Measurements from ENCODE around the gene SECTM1.
"Not testable (repeated sequence)": the region's sequence is repeated elsewhere in the genome, so short reads cannot be mapped to it uniquely, and the experiment has no call there.

The SECTM1 gene

DNA sequence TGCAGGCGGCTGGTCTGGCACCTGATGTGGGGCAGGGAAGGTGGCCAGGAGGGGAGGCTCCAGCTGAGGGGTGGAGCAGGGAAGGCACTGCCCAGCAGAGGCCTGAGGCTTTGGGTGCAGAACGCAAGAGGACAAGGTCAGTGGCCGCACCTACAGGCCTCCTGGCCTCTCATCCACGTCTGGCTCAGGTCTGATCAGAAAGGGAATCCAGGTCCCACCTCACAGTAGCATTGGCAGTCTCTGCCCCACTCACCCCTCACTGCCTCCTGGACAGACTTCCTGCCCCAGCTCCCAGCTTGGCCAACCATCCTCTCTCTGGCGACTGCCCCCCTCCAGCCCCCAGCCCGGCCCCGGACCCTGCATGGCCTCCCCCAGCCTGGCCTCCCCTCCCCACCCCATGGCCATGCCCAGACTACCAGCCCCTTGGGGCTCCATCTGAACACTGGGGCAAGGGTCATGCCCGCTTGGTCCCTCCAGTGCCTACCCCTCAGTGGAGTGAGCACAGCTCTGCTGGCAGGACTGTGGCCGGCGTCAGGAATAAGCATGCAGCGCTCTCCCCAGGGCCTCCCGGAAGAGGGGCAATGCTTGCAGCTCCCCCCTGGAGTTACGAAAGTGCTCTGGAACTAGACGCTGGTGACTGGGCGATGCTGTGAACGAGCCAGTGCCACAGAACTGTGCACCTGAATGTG is 42.6 kb upstream of the SECTM1 start:
- DNase-seq (ENCODE audit: extremely low read depth, low read depth), result no peak
- TF ChIP-seq, protein P1, sequence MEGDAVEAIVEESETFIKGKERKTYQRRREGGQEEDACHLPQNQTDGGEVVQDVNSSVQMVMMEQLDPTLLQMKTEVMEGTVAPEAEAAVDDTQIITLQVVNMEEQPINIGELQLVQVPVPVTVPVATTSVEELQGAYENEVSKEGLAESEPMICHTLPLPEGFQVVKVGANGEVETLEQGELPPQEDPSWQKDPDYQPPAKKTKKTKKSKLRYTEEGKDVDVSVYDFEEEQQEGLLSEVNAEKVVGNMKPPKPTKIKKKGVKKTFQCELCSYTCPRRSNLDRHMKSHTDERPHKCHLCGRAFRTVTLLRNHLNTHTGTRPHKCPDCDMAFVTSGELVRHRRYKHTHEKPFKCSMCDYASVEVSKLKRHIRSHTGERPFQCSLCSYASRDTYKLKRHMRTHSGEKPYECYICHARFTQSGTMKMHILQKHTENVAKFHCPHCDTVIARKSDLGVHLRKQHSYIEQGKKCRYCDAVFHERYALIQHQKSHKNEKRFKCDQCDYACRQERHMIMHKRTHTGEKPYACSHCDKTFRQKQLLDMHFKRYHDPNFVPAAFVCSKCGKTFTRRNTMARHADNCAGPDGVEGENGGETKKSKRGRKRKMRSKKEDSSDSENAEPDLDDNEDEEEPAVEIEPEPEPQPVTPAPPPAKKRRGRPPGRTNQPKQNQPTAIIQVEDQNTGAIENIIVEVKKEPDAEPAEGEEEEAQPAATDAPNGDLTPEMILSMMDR (IDR thresholded peaks at IDR 0.05; ENCODE audit: low read depth, low read length), result no peak

GRCh38 chr17:82375359-82376041 is 41.9 kb upstream of the SECTM1 start:
- DNase-seq (ENCODE audit: extremely low read depth, low read depth), result no peak
- TF ChIP-seq, protein P1 (IDR thresholded peaks at IDR 0.05; ENCODE audit: low read depth, low read length), result no peak

DNA sequence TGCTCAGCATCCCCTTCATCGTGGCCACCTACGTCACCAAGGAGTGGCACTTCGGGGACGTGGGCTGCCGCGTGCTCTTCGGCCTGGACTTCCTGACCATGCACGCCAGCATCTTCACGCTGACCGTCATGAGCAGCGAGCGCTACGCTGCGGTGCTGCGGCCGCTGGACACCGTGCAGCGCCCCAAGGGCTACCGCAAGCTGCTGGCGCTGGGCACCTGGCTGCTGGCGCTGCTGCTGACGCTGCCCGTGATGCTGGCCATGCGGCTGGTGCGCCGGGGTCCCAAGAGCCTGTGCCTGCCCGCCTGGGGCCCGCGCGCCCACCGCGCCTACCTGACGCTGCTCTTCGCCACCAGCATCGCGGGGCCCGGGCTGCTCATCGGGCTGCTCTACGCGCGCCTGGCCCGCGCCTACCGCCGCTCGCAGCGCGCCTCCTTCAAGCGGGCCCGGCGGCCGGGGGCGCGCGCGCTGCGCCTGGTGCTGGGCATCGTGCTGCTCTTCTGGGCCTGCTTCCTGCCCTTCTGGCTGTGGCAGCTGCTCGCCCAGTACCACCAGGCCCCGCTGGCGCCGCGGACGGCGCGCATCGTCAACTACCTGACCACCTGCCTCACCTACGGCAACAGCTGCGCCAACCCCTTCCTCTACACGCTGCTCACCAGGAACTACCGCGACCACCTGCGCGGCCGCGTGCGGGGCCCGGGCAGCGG is 41.2 kb upstream of the SECTM1 start:
- no peak for DNase-seq (ENCODE audit: extremely low read depth, low read depth)
- TF ChIP-seq, protein P1 (IDR thresholded peaks at IDR 0.05; ENCODE audit: low read depth, low read length), result no peak

DNA sequence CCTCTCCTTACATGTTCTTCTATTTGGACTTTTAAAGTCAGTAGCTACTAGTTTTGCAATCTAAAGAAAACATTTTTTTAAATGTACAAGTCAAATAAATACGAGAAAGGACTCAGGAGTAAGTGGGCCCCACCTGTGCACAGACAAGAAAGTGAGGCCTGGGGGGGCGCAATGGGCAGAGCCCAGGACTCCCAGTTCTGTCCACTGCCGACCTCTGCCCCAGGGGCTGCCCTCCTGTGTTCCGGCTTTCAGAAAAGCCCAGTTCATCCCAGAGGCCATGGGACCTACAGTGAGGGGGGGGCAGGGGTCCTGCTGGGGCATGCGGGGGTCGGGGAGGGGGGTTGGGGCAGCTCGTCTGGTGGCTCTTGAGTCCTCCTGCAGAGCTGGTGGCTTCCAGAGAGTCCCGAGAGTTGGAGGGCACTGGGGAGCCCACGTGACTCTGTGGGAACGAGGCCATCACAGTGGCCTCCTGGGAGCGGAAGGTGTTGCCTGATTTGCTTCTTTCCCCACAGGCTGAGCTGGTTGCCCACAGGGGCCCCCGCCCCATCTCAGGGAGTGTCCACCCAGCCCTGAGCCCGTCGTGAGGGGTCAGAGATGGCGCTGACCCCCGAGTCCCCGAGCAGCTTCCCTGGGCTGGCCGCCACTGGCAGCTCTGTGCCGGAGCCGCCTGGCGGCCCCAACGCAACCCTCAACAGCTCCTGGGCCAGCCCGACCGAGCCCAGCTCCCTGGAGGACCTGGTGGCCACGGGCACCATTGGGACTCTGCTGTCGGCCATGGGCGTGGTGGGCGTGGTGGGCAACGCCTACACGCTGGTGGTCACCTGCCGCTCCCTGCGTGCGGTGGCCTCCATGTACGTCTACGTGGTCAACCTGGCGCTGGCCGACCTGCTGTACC is 40.4 kb upstream of the SECTM1 start:
- TF ChIP-seq, protein P1 (IDR thresholded peaks at IDR 0.05; ENCODE audit: low read depth, low read length), result no peak
- no peak for DNase-seq (ENCODE audit: extremely low read depth, low read depth)

DNA sequence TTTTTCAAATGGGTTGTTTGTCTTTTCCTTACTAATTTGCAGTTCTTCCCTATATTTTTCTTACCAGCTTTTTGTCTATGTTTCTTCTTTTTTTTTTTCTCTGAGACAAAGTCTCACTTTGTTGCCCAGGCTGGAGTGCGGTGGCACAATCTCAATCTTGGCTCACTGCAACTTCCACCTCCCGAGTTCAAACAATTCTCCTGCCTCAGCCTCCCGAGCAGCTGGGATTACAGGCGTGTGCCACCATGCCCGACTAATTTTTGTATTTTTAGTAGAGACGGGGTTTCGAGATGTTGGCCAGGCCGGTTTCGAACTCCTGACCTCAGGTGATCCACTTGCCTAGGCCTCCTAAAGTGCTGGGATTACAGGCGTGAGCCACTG is 39.5 kb upstream of the SECTM1 start:
- DNase-seq (ENCODE audit: extremely low read depth, low read depth), result not testable (repeated sequence)

DNA sequence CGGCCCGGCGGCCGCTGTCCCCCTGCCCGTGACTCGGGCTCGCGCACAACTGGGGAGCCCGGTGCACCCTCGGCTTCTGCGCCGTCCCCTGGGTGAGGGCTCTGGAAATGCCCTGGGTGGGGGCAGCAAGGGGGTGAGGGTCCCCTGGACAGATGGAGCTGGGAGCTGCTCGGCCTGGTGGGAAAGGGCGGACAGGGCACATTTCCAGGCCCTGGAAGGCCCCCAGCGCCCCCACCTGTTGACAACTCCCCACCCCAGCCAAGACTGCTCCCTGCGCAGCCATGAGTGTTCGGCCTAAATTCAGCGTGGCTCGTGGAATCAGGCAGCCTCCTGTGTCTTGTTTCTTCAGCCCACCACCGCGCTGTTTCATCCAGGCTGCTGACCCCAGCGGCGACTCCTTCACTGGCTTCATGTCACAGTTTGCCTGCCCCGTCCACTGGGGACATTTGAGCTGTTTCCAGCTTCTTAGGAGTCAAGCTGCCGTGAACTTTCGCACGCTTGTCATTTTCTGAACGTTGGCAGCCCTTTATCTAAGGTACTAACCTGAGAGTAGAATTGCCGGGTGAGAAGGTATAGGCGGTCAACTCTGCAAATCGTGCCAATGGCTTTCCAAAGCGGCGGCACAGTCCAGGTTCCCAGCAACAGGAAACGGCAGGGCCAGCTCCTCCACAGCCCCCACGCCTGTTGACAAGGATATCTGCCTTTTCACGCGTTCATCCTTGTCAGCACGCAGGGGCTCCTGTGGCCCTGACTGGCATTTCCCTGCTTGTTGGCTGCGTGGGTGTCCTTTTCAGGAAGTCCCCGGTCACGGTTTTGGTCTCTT is 38.9 kb upstream of the SECTM1 start:
- TF ChIP-seq, protein P1 (IDR thresholded peaks at IDR 0.05; ENCODE audit: low read depth, low read length), result no peak
- DNase-seq (ENCODE audit: extremely low read depth, low read depth), result no peak
